Naive B cell (primary cell): ENCODE data around the gene UBTFL1. TPM values are rescaled to one million over a fixed set of nuclear protein-coding genes. Genes with fewer than 3 reads are reported as not detected.
A peak's percentile ranks its signal among the peaks of the same experiment; 100 is the strongest.
"Not testable (repeated sequence)": the region's sequence is repeated elsewhere in the genome, so short reads cannot be mapped to it uniquely, and the experiment has no call there.

Experiments
- ATAC-seq, 2 donors: fragments of 150-1000 bp; cut with Tn5 transposase; 2 replicates each; pipeline ENCODE4 v1.10.0; 2021; ENCODE audit warnings: low read depth in 2 of 2, mild to moderate bottlenecking in 2 of 2, moderate library complexity in 2 of 2
- DNase-seq: peaks from one replicate; pipeline ENCODE4 v3.0.0; 2022
- H3K27ac Mint-ChIP-seq, 6 donors: one replicate each; pipeline ENCODE4 v1.8.0; 2020 to 2022; ENCODE audit warnings: mild to moderate bottlenecking in 6 of 6, mixed read lengths in 6 of 6, moderate library complexity in 5 of 6, inconsistent platforms in 2 of 6
- H3K27me3 Mint-ChIP-seq, 3 donors: one replicate each; pipeline ENCODE4 v1.8.0; 2021 to 2022; ENCODE audit warnings: mixed read lengths in 3 of 3, mild to moderate bottlenecking in 1 of 3
- H3K36me3 Mint-ChIP-seq, 2 donors: one replicate each; pipeline ENCODE4 v1.8.0; 2020 to 2022; ENCODE audit warnings: mixed read lengths in 2 of 2, inconsistent platforms in 1 of 2, mild to moderate bottlenecking in 1 of 2
- H3K4me1 Mint-ChIP-seq, 3 donors: one replicate each; pipeline ENCODE4 v1.8.0; 2020 to 2022; ENCODE audit warnings: mixed read lengths in 3 of 3, inconsistent platforms in 1 of 3, mild to moderate bottlenecking in 1 of 3, moderate library complexity in 1 of 3
- H3K4me3 Mint-ChIP-seq, 8 donors: one replicate each; pipeline ENCODE4 v1.8.0; 2020 to 2022; ENCODE audit warnings: mild to moderate bottlenecking in 8 of 8, mixed read lengths in 8 of 8, moderate library complexity in 8 of 8, inconsistent platforms in 2 of 8
- H3K9me3 Mint-ChIP-seq, 7 donors: one replicate each; pipeline ENCODE4 v1.8.0; 2020 to 2022; ENCODE audit warnings: mixed read lengths in 7 of 7, mild to moderate bottlenecking in 5 of 7, inconsistent platforms in 2 of 7, moderate library complexity in 1 of 7
- polyA plus RNA-seq, 6 donors: library from polyadenylated mRNA; unstranded; fragments of 300-500 nt; fragmentation: Illumina TruSeq; gene quantifications; one replicate each; pipeline ENCODE4 v1.2.3, GENCODE V29; 2021; ENCODE audit warnings: low read depth in 6 of 6

UBTFL1 gene, protein sequence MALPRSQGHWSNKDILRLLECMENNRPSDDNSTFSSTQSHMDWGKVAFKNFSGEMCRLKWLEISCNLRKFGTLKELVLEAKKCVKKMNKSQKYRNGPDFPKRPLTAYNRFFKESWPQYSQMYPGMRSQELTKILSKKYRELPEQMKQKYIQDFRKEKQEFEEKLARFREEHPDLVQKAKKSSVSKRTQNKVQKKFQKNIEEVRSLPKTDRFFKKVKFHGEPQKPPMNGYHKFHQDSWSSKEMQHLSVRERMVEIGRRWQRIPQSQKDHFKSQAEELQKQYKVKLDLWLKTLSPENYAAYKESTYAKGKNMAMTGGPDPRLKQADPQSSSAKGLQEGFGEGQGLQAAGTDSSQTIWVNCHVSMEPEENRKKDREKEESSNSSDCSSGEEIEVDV
- not detected for polyA plus RNA-seq

DNA sequence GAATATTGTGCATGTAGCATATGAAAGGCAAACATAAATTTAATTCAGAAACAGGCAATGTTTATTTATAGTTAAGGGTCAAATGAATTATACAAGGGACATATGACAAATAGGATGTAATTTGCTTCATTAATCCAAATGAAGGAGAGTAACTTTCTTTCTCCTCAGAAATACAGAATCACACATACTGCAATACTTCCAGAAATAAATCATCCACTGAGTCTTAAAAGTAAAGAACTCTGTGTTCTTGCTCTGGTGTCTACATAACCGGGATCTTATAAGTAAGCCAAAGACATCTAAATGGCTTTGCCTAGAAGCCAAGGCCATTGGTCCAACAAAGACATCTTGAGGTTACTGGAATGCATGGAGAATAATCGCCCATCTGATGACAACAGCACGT, at the start of gene UBTFL1:
Gene UBTFL1, plus strand, starts transcription at position 301 of the 400 bp plus-strand sequence. Its CDS starts 0 bp downstream, at position 301.
- H3K36me3 Mint-ChIP-seq, H3K27ac Mint-ChIP-seq, H3K4me1 Mint-ChIP-seq, ATAC-seq, H3K4me3 Mint-ChIP-seq, H3K9me3 Mint-ChIP-seq, DNase-seq, H3K27me3 Mint-ChIP-seq: not testable (repeated sequence)

DNA sequence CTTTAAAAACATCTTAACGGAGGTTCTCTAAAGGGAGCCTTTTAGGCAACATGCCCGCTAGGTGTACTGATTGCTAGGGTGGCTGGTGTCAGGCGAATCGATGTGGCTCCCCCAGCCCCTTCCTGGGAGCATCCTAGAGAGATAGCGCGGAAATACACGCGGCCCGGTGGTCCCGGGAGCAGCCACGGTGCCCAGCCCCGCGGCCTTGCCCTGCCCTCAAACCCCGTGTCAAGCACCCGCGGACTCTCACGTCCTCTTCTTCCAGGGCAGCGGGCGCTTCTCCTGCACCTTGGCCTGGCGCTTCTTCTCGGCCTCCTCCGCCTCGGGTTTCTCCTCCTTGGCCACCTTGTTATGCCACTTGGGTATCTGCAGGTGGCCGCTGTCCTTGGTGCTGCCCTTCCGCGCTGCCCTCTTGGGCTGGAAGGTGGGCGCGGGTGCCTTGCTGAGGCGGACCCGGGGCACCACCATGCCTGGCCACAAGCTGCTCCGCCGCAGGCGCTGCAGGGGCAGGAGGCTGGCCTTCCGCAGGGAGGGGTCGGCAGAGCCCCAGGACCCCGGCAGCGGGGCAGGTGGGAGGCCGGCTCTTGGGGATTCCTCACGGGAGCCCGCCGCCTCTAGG, 34.0 kb upstream of the UBTFL1 start:
- H3K27me3 Mint-ChIP-seq, result not testable (repeated sequence)

DNA sequence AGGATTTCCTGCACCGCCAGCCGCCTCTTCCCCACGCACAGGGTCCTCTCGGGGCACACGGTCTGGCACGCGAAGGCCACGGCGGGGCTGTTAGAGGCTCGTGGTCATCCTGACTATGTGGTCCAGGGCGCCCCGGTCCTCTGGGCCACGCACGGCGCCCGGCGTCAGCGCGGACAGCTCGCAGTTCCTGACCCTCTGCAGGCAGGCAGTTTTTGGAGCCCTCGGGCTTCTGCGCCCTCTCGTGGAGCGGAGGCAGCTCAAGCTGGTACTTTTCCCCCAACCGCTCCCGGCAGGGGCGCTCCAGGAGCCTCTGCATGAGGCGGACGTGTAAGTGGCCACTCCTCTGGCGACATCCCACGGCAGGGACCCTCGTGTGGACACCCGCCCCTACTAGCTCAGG, 33.4 kb upstream of the UBTFL1 start:
- H3K4me1 Mint-ChIP-seq, H3K4me3 Mint-ChIP-seq, H3K36me3 Mint-ChIP-seq, H3K9me3 Mint-ChIP-seq, H3K27ac Mint-ChIP-seq, ATAC-seq, DNase-seq, H3K27me3 Mint-ChIP-seq: not testable (repeated sequence)

More for the DNA sequence above, 34.0 kb upstream of the UBTFL1 start:
- H3K27ac Mint-ChIP-seq, H3K4me3 Mint-ChIP-seq, DNase-seq, H3K9me3 Mint-ChIP-seq, H3K36me3 Mint-ChIP-seq, ATAC-seq, H3K4me1 Mint-ChIP-seq: not testable (repeated sequence)

DNA sequence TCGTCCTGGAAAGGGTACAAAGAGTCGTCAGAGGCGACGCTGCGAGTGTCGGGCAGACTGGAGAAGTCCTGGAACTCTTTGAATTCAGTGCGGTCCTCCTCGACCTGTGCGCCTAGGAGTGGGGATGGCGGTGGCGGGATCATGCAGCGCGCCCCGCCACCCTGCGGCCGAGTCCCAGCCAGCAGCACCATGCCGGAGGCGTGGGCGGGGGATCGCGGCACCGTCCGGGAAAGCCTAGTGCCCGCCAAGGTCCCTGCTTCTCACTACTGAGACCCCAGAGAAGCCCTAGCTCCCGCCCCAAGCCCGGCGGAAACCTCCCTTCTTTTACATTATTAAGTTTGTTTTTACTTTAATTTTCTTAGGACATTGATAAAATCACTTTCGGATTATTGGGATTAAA, 32.2 kb upstream of the UBTFL1 start:
- DNase-seq, H3K4me1 Mint-ChIP-seq, H3K36me3 Mint-ChIP-seq, H3K27me3 Mint-ChIP-seq, H3K4me3 Mint-ChIP-seq, ATAC-seq, H3K27ac Mint-ChIP-seq, H3K9me3 Mint-ChIP-seq: not testable (repeated sequence)

DNA sequence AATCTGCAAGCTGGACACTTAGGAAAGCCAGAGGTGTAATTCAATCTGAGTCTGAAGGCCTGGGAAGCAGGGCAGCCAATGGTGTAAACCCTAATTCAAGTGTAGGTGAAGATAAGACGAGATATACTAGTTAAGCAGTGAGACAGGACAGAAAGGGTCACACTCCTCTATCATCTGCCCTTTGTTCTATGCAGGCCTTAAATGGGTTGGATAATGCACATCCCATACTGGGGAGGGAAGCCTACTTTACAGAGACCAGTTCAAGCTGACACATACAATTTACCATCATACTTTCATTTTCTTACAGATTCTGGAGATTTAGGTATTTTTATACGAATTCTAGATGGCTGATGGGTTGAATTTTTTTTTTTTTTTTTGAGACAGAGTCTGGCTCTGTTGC, 3.0 kb downstream of the UBTFL1 start:
- not testable (repeated sequence) for H3K4me3 Mint-ChIP-seq, H3K27me3 Mint-ChIP-seq, H3K36me3 Mint-ChIP-seq, H3K4me1 Mint-ChIP-seq, DNase-seq, H3K9me3 Mint-ChIP-seq, ATAC-seq, H3K27ac Mint-ChIP-seq

DNA sequence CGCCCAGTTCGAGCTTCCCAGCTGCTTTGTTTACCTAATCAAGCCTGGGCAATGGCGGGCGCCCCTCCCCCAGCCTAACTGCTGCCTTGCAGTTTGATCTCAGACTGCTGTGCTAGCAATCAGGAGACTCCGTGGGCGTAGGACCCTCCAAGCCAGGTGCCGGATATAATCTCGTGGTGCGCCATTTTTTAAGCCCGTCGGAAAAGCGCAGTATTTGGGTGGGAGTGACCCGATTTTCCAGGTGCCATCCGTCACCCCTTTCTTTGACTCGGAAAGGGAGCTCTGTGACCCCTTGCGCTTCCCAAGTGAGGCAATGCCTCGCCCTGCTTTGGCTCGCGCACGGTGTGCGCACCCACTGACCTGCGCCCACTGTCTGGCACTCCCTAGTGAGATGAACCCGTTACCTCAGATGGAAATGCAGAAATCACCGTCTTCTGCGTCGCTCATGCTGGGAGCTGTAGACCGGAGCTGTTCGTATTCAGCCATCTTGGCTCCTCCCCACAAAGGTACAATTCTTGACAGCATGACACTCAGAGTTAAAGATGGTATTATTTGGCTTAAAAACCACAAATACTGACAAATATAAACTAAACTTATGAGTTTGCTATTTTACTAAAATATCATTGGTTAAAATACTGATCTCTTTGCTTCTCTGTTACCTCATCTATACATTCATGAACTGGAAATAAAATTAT, 9.6 kb downstream of the UBTFL1 start:
- not testable (repeated sequence) for H3K4me3 Mint-ChIP-seq, H3K9me3 Mint-ChIP-seq, DNase-seq, H3K36me3 Mint-ChIP-seq, H3K27ac Mint-ChIP-seq, ATAC-seq, H3K27me3 Mint-ChIP-seq, H3K4me1 Mint-ChIP-seq

DNA sequence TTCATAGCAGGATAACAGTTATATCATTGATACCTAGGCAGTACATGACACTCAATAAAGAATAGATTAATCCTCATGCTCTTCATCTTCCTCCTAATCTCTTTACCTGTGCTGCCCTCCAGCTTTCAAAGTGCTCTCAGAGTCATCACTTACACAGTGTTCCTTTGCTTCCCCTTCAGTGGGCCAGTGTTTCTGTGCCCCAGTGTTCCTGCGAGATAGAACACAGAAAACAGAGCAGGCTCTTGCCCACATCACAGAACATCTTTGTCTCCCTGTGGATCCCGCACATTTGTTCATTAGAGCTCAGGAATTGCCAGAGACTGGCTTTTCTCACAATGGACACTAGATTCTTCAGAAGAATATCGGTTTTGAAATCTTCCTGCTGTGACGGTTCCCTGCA, 12.5 kb downstream of the UBTFL1 start:
- not testable (repeated sequence) for H3K36me3 Mint-ChIP-seq, H3K27me3 Mint-ChIP-seq, ATAC-seq, H3K4me1 Mint-ChIP-seq, H3K27ac Mint-ChIP-seq, H3K9me3 Mint-ChIP-seq, H3K4me3 Mint-ChIP-seq, DNase-seq

DNA sequence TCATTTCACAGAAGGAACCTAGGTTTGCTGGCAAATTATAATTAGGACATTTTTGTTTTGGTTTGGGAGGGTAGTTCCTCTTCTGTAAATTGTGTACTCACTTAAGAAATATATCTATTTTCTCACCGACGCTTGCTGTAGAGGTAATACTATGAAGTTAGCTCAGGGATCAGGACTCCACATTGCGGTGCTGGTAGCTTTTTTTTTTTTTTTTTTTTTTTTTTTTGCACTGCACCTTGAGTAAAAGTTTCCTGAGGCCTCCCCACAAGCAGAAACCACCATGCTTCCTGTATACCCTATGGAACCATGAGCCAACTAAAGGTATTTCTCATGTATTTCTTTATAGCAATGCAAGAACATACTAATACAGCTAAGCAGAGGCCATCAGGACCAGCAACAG, 14.7 kb downstream of the UBTFL1 start:
- H3K4me3 Mint-ChIP-seq, result no peak overlapping the region
- H3K9me3 Mint-ChIP-seq, result peaks cover 0 to under 1% (median 0%) of the 10 kb centered on the region in 7 donors
- no peak for ATAC-seq
- DNase-seq, result no peak
- H3K27me3 Mint-ChIP-seq, result no peaks in the 10 kb centered on the region
- H3K36me3 Mint-ChIP-seq, result no peaks in the 10 kb centered on the region
- no peak overlapping the region for H3K27ac Mint-ChIP-seq
- no peaks in the 10 kb centered on the region for H3K4me1 Mint-ChIP-seq

DNA sequence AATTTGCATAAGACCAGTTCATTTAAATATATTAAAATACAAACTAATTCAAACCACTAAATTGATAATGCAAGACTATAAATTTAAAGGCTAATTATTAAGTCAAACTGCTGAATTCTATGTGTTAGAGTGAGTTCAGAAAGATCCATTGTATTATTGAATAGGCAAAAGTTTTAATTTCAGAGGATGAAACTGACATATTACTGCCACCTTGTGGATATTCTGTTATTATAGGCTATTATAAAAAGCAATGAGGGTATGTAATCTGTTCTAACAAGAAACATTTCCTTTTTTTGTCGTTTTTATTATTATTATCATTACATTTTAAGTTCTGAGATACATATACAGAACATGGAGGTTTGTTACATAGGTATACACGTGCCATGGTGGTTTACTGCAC, 27.8 kb downstream of the UBTFL1 start:
- Mint-ChIP-seq H3K9me3 (no peaks in the 10 kb centered on the region), H3K36me3 (no peaks in the 10 kb centered on the region), H3K4me3 (no peak overlapping the region), H3K4me1 (no peaks in the 10 kb centered on the region), H3K27ac (no peak overlapping the region), H3K27me3 (peaks cover 0 to 7% (median 0%) of the 10 kb centered on the region in 3 donors)
- ATAC-seq, result no peak
- no peak for DNase-seq

DNA sequence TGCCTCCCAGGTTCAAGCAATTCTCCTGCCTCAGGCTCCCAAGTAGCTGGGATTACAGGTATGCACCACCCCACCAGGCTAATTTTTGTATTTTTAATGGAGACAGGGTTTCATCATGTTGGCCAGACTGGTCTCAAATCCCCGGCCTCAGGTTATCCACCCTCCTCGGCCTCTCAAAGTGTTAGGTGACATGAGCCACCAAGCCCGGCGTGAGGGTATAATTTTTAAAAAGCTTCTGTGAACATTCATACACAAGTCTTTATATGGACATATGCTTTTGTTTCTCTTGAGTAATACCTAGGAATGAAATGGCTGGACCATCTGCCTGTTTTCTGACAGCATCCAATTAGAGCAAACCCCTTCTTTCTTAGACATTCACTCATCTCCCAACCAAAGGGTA, 34.4 kb downstream of the UBTFL1 start:
- H3K4me3 Mint-ChIP-seq, result no peak overlapping the region
- H3K36me3 Mint-ChIP-seq, result no peaks in the 10 kb centered on the region
- ATAC-seq, result no peak
- no peak overlapping the region for H3K27ac Mint-ChIP-seq
- peaks cover 0 to 4% (median 0%) of the 10 kb centered on the region in 3 donors for H3K27me3 Mint-ChIP-seq
- no peaks in the 10 kb centered on the region for H3K9me3 Mint-ChIP-seq
- DNase-seq, result no peak
- no peaks in the 10 kb centered on the region for H3K4me1 Mint-ChIP-seq

DNA sequence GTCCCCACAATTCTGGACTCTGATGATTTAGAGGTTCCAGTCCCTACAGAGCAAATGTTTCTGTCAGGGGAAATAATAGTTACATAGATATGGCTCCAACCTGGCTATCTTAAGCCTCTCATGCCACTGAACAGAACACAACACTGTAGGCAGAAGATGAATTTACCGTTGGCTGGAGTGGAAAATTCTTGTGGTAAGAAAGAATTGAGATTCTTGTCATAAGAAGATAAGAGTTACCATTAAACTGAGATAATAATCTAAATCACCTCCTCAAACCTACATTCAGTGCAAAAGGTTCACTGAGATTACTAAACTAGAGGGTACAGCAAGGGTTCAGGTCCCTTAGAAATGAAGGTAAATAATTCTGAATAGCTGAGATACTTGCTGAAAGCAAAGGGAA, 38.6 kb downstream of the UBTFL1 start:
- Mint-ChIP-seq H3K4me3 (no peak overlapping the region), H3K36me3 (no peaks in the 10 kb centered on the region), H3K27me3 (peaks cover 0 to 10% (median 8%) of the 10 kb centered on the region in 3 donors), H3K4me1 (no peaks in the 10 kb centered on the region), H3K9me3 (peaks cover 0 to 3% (median 0%) of the 10 kb centered on the region in 7 donors), H3K27ac (no peak overlapping the region)
- no peak for DNase-seq
- no peak for ATAC-seq

DNA sequence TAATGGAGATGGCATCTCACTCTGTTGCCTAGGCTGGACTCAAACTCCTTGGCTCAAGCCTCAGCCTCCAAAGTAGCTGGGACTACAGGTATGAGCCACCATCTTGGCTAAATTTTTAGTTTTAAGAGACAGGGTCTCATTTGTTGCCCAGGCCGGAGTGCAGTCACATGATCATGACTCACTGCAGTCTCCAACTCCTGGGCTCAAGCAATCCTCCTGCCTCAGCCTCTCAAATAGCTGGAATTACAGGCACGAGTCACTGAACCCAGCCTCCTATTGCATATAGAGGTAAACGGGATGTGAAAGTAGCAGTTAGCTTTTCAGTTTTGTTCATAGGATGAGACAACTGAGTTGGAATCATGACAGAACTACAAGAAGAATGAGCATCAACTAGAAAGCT, 39.2 kb downstream of the UBTFL1 start:
- Mint-ChIP-seq H3K27ac (no peak overlapping the region), H3K9me3 (peaks cover 0 to 3% (median 0%) of the 10 kb centered on the region in 7 donors), H3K36me3 (no peaks in the 10 kb centered on the region), H3K4me1 (no peaks in the 10 kb centered on the region), H3K4me3 (no peak overlapping the region), H3K27me3 (peaks cover 4 to 15% (median 8%) of the 10 kb centered on the region in 3 donors)
- no peak for DNase-seq
- no peak for ATAC-seq

DNA sequence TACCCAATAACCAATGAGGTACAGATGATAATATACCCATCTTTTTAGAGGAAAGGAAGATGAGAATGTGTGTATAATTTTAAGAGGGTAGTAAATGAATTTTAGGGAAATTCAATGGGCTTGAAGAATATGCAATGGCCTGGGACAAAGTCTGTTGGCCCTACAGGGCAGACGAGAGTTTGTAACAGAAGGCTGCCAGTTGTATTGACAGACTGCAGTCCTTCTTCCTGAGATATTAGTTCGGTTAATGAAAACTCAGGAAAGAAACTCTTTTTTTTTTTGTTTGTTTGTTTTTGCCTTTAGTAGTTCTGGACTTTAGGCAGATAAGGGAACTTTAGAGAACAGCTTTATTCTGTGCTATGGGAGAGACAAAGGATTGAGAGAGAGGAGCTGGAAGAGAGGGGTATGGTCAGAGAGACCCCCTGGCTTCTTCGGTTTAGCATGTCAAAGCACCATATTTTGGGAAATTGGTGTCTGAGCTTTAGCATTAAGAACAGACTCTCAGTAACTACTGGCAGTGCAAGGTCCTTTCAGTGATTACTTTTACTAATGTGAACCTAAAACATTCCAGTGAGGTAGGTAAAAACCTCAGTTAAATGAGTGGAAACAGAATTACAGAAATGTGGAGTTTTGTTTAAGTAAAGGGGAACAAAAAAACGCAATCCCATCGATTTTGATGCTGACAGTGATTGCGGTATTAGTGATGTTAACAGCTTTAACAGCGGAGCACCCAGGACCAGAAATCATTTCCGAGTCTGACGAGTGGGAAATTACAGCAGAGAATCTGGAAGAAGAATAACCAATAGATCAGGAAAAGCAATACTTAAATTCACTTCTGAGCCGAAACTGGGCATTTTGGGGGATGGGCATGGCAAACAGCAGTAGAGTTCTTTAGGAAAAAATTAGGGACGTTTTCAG, 48.1 kb downstream of the UBTFL1 start:
- H3K27me3 Mint-ChIP-seq, result peaks cover 39 to 52% (median 48%) of the 10 kb centered on the region in 3 donors
- H3K4me1 Mint-ChIP-seq, result peaks cover 4 to 20% (median 11%) of the 10 kb centered on the region in 3 donors
- ATAC-seq, result no peak
- peaks cover 0 to 11% (median 0%) of the 10 kb centered on the region in 7 donors for H3K9me3 Mint-ChIP-seq
- H3K36me3 Mint-ChIP-seq, result peaks cover 0 to 9% of the 10 kb centered on the region in 2 donors
- H3K4me3 Mint-ChIP-seq, result peak overlapping the region in 6 of 8 donors; percentile 1 to 61 (median 37)
- H3K27ac Mint-ChIP-seq, result no peak overlapping the region
- DNase-seq, result no peak
